Parathyroid adenoma (tissue), 2 donors: ENCODE measurements around the gene GPC6.

Source experiments
- H2AFZ ChIP-seq: fragments of 300-600 bp; sonication (generic); one replicate; pipeline ENCODE4 v1.7.0; 2017; ENCODE audit warnings: antibody characterized with exemption, mild to moderate bottlenecking
- H3K27ac ChIP-seq: fragments of 300-600 bp; sonication (generic); one replicate; pipeline ENCODE4 v1.7.0; 2017
- H3K27me3 ChIP-seq: fragments of 300-600 bp; sonication (generic); one replicate; pipeline ENCODE4 v1.7.0; 2017; ENCODE audit warnings: low read length; ENCODE audit not compliant: control insufficient read depth, insufficient read depth
- H3K36me3 ChIP-seq: fragments of 300-600 bp; sonication (generic); one replicate; pipeline ENCODE4 v1.7.0; 2017; ENCODE audit warnings: low read length; ENCODE audit not compliant: control insufficient read depth, insufficient read depth
- H3K4me1 ChIP-seq: fragments of 300-600 bp; sonication (generic); one replicate; pipeline ENCODE4 v1.7.0; 2017; ENCODE audit warnings: control low read depth
- H3K4me2 ChIP-seq: fragments of 300-600 bp; sonication (generic); one replicate; pipeline ENCODE4 v1.7.0; 2017; ENCODE audit warnings: low read length
- H3K4me3 ChIP-seq: fragments of 300-600 bp; sonication (generic); one replicate; pipeline ENCODE4 v1.7.0; 2017; ENCODE audit warnings: low read depth, low read length
- H3K79me2 ChIP-seq: fragments of 300-600 bp; sonication (generic); one replicate; pipeline ENCODE4 v1.7.0; 2017; ENCODE audit warnings: control low read depth
- H3K9ac ChIP-seq: fragments of 300-600 bp; sonication (generic); one replicate; pipeline ENCODE4 v1.7.0; 2017; ENCODE audit warnings: mild to moderate bottlenecking
- H3K9me3 ChIP-seq: fragments of 300-600 bp; sonication (generic); one replicate; pipeline ENCODE4 v1.7.0; 2017; ENCODE audit warnings: low read length; ENCODE audit not compliant: control insufficient read depth
- CTCF ChIP-seq: fragments of 300-600 bp; sonication (generic); IDR thresholded peaks from one replicate; pipeline ENCODE4 v1.7.0; 2017; ENCODE audit warnings: antibody characterized with exemption, mild to moderate bottlenecking
- donor health status: primary hyperparathyroidism.

Gene GPC6

GRCh38 chr13:93769101-93769500 is 542.5 kb downstream of the GPC6 start:
- Histone ChIP-seq H3K4me1 (peaks cover 7% of the 10 kb centered on the region), H2AFZ (no peak overlapping the region), H3K9ac (no peak overlapping the region), H3K27ac (no peak overlapping the region), H3K36me3 (no peaks in the 10 kb centered on the region), H3K4me2 (peak overlapping the region; percentile 25), H3K4me3 (no peak overlapping the region), H3K9me3 (no peaks in the 10 kb centered on the region), H3K79me2 (no peaks in the 10 kb centered on the region), H3K27me3 (no peaks in the 10 kb centered on the region)
- no peak for TF ChIP-seq CTCF

- Histone ChIP-seq H3K9me3 (no peaks in the 10 kb centered on the region), H3K4me2 (peak overlapping the region; percentile 25), H3K9ac (no peak overlapping the region), H3K4me1 (peaks cover 7% of the 10 kb centered on the region), H3K36me3 (no peaks in the 10 kb centered on the region), H3K4me3 (no peak overlapping the region), H3K79me2 (no peaks in the 10 kb centered on the region), H2AFZ (no peak overlapping the region), H3K27me3 (no peaks in the 10 kb centered on the region), H3K27ac (no peak overlapping the region)
- TF ChIP-seq CTCF = no peak
These were observed 543.0 kb downstream of the GPC6 start for GRCh38 chr13:93769607-93770006.

GRCh38 chr13:93771227-93771626 is 544.6 kb downstream of the GPC6 start:
- Histone ChIP-seq H3K4me3 (no peak overlapping the region), H3K9ac (no peak overlapping the region), H3K4me2 (no peak overlapping the region), H3K79me2 (no peaks in the 10 kb centered on the region), H3K4me1 (peaks cover 7% of the 10 kb centered on the region), H2AFZ (no peak overlapping the region), H3K27me3 (no peaks in the 10 kb centered on the region), H3K9me3 (no peaks in the 10 kb centered on the region), H3K27ac (no peak overlapping the region), H3K36me3 (no peaks in the 10 kb centered on the region)
- TF ChIP-seq CTCF = no peak

GRCh38 chr13:93771782-93772181 is 545.2 kb downstream of the GPC6 start:
- no peak overlapping the region for H2AFZ ChIP-seq
- H3K79me2 ChIP-seq = no peaks in the 10 kb centered on the region
- peaks cover 7% of the 10 kb centered on the region for H3K4me1 ChIP-seq
- H3K27me3 ChIP-seq = no peaks in the 10 kb centered on the region
- no peak overlapping the region for H3K9ac ChIP-seq
- no peaks in the 10 kb centered on the region for H3K9me3 ChIP-seq
- no peak overlapping the region for H3K4me2 ChIP-seq
- H3K4me3 ChIP-seq = no peak overlapping the region
- H3K36me3 ChIP-seq = no peaks in the 10 kb centered on the region
- TF ChIP-seq CTCF = no peak
- no peak overlapping the region for H3K27ac ChIP-seq

GRCh38 chr13:93774506-93774905 is 547.9 kb downstream of the GPC6 start:
- Histone ChIP-seq H3K27me3 (no peaks in the 10 kb centered on the region), H3K4me2 (no peak overlapping the region), H3K4me3 (no peak overlapping the region), H3K27ac (no peak overlapping the region), H2AFZ (no peak overlapping the region), H3K9ac (no peak overlapping the region), H3K4me1 (peaks cover 4% of the 10 kb centered on the region), H3K79me2 (no peaks in the 10 kb centered on the region), H3K9me3 (no peaks in the 10 kb centered on the region), H3K36me3 (no peaks in the 10 kb centered on the region)
- no peak for TF ChIP-seq CTCF
